Thoracic aorta endothelial cell (primary cell): ENCODE results near the gene ZNF564. TPM values are rescaled to one million over a fixed set of nuclear protein-coding genes. Genes with fewer than 3 reads are reported as not detected.

Source experiments
- small RNA-seq: library from RNA; depleted of rRNA; stranded (forward); fragments of <200 nt; gene quantifications from one replicate; pipeline ENCODE3, GENCODE V24; 2012
- total RNA-seq: library from RNA; depleted of rRNA; stranded (reverse); fragments of >200 nt; gene quantifications from 2 replicates; pipeline ENCODE4 v1.2.3, GENCODE V29; 2012

Gene ZNF564
- 7.0 and 8.8 TPM in 2 replicates for total RNA-seq

DNA sequence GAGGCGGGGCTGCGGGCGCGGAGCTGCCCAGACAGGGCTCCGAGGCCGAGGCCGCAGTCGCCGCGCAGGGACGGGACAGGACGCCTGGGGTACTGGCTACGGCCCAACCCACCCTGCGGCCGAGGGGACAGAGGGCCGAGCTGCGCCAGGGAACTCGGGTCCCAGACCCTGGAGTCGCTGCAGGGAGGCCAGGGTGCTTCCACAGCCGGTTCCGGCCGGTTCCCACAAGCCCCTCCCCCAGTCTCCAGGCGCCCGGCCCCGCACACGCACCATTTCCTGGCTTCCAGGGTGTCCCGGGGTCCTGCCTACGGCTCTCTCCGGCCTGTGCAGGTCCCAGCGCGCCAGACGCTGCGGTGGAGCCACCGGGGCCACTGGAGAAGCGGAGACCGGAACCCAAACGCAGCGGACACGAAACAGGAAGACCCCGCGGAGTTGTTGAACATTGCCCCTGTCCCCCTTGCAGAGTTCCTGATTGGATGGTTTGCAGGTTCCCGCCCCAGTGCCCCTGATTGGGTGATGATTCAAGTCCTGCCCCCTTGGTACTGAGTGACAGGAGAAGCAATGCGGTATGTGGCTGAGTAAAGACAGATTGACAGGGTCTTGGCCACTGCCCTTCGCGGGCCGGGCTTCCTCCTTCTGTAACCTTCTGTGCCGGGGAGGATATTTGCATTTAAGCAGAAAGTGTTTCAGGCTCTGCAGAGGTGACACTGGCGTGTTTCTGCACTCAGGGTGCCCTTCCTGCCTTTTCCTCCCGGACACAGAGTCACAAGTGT is at the start of gene ZNF564:
Gene ZNF564, minus strand, starts transcription at position 423 of the 773 bp plus-strand sequence. Its CDS starts 150 bp downstream, at position 273.

GRCh38 chr19:12484371-12485051 is 66.8 kb downstream of the ZNF564 start, which contains the start of gene ZNF709:
Gene ZNF709, minus strand, starts transcription at chr19:12484816. Its CDS starts 159 bp downstream, at chr19:12484657.

Small RNAs within 50 kb of the gene (small RNA-seq; reads per million reads assigned to genes)
- gene MTCO1P27 (not detected), gene PPIAP20 (not detected)

Other genes starting within 250 kb of the ZNF564 start
- gene ZNF563, start 217.8 kb downstream of the ZNF564 start, total RNA-seq, result 0.43 and 1.7 TPM in 2 replicates
- 0.79 and 1.2 TPM in 2 replicates for gene ZNF442, start 185.8 kb downstream of the ZNF564 start, total RNA-seq
- gene ZNF799, start 150.2 kb downstream of the ZNF564 start, total RNA-seq, result 5.1 and 5.6 TPM in 2 replicates
- gene ZNF443, start 110.5 kb downstream of the ZNF564 start, total RNA-seq, result 4.5 and 4.8 TPM in 2 replicates
- 2.8 and 2.9 TPM in 2 replicates for gene ZNF709, start 66.7 kb downstream of the ZNF564 start, total RNA-seq
- 8.8 and 9.4 TPM in 2 replicates for gene ZNF490, start 59.3 kb upstream of the ZNF564 start, total RNA-seq
- gene ZNF791, start 59.4 kb upstream of the ZNF564 start, total RNA-seq, result 22.0 and 22.1 TPM in 2 replicates
- 25.9 and 29.6 TPM in 2 replicates for gene MAN2B1, start 115.3 kb upstream of the ZNF564 start, total RNA-seq
- gene WDR83, start 115.3 kb upstream of the ZNF564 start, total RNA-seq, result 5.9 and 6.4 TPM in 2 replicates
- gene DHPS, start 130.4 kb upstream of the ZNF564 start, total RNA-seq, result 41.6 and 48.0 TPM in 2 replicates
- gene GNG14, start 136.5 kb upstream of the ZNF564 start, total RNA-seq, result not detected in 2 replicates
- 11.3 and 12.9 TPM in 2 replicates for gene FBXW9, start 145.1 kb upstream of the ZNF564 start, total RNA-seq
- 37.1 and 43.5 TPM in 2 replicates for gene TNPO2, start 172.4 kb upstream of the ZNF564 start, total RNA-seq
- gene TRIR, start 183.2 kb upstream of the ZNF564 start, total RNA-seq, result 139 and 174 TPM in 2 replicates
- 70.3 and 81.7 TPM in 2 replicates for gene GET3, start 186.0 kb upstream of the ZNF564 start, total RNA-seq
- gene BEST2, start 200.3 kb upstream of the ZNF564 start, total RNA-seq, result not detected in 2 replicates
- 8.4 and 8.8 TPM in 2 replicates for gene HOOK2, start 224.1 kb upstream of the ZNF564 start, total RNA-seq
- gene JUNB, start 240.0 kb upstream of the ZNF564 start, total RNA-seq, result 36.0 and 37.8 TPM in 2 replicates